PC-3 (cell line): Measurements from ENCODE around the gene LGALS9. TPM values are rescaled to one million over a fixed set of nuclear protein-coding genes. Genes with fewer than 3 reads are reported as not detected.

ENCODE experiments used
- ATAC-seq: fragments of 200-7000 bp; cut with Tn5 transposase; 2 replicates; pipeline ENCODE4 v1.9.1; 2020; ENCODE audit warnings: mild to moderate bottlenecking, moderate library complexity
- BruUV-seq: library from RNA; stranded (reverse); fragments of 400-500 nt; replicated peaks from 2 replicates; lab custom pipeline; 2021; lab: Mats Ljungman, UMichigan
- CTCF ChIA-PET: fragments of 300-600 bp; sonication (Branson Sonifier 250); formaldehyde crosslinking; loops from one replicate; lab custom pipeline; 2022; ENCODE audit warnings: antibody characterized with exemption; lab: Charles Lee
- POLR2A ChIA-PET: fragments of 300-600 bp; sonication (Branson Sonifier 250); formaldehyde crosslinking; loops from one replicate; lab custom pipeline; 2022; ENCODE audit warnings: antibody characterized with exemption; ENCODE audit not compliant: unreplicated experiment; lab: Charles Lee
- DNase-seq: peaks from one replicate; pipeline ENCODE4 v3.0.0-alpha.2; 2015
- H2AFZ ChIP-seq: fragments of 300-600 bp; sonication (generic); 2 replicates; pipeline ENCODE4 v1.6.0; 2016; ENCODE audit warnings: antibody characterized with exemption, low read length
- H3F3A ChIP-seq: fragments of 300-600 bp; sonication (generic); one replicate; pipeline ENCODE4 v1.6.0; 2017; ENCODE audit warnings: antibody characterized with exemption, low read length, control low read depth, mild to moderate bottlenecking; ENCODE audit not compliant: unreplicated experiment
- H3K27ac ChIP-seq: fragments of 300-600 bp; sonication (generic); 2 replicates; pipeline ENCODE4 v1.5.1; 2016; ENCODE audit warnings: mild to moderate bottlenecking, low read length
- H3K27me3 ChIP-seq: fragments of 300-600 bp; sonication (generic); 2 replicates; pipeline ENCODE4 v1.6.1; 2016; ENCODE audit warnings: low read length, mixed read lengths
- H3K36me3 ChIP-seq: fragments of 300-600 bp; sonication (generic); 2 replicates; pipeline ENCODE4 v1.6.1; 2016; ENCODE audit warnings: low read depth, mixed run types, low read length, mixed read lengths
- H3K4me1 ChIP-seq: fragments of 300-600 bp; sonication (generic); 2 replicates; pipeline ENCODE4 v1.5.1; 2016; ENCODE audit warnings: low read length; ENCODE audit not compliant: insufficient read depth
- H3K4me2 ChIP-seq: fragments of 300-600 bp; sonication (generic); 2 replicates; pipeline ENCODE4 v1.6.0; 2016; ENCODE audit warnings: low read length
- H3K4me3 ChIP-seq: fragments of 300-600 bp; sonication (generic); 2 replicates; pipeline ENCODE4 v1.5.1; 2016; ENCODE audit warnings: mild to moderate bottlenecking, low read length, mixed read lengths
- H3K79me2 ChIP-seq: fragments of 300-600 bp; sonication (generic); 2 replicates; pipeline ENCODE4 v1.6.1; 2017; ENCODE audit warnings: low read length, mixed read lengths
- H3K9ac ChIP-seq: fragments of 300-600 bp; sonication (generic); 2 replicates; pipeline ENCODE4 v1.6.0; 2016; ENCODE audit warnings: mild to moderate bottlenecking, low read length
- H3K9me2 ChIP-seq: fragments of 300-600 bp; sonication (generic); replicated peaks from 2 replicates; pipeline ENCODE4 v1.6.1; 2016; ENCODE audit warnings: mixed run types, low read length, mixed read lengths
- H3K9me3 ChIP-seq: fragments of 300-600 bp; sonication (generic); 2 replicates; pipeline ENCODE4 v1.6.1; 2016; ENCODE audit warnings: low read length, mixed read lengths
- H4K20me1 ChIP-seq: fragments of 300-600 bp; sonication (generic); 2 replicates; pipeline ENCODE4 v1.6.1; 2016; ENCODE audit warnings: low read length, mixed read lengths
- CTCF ChIP-seq: fragments of 300-600 bp; sonication (generic); conservative IDR thresholded peaks from 2 replicates; pipeline ENCODE4 v1.5.1; 2017; ENCODE audit warnings: antibody characterized with exemption, low read depth, mild to moderate bottlenecking, low read length
- EZH2 ChIP-seq: fragments of 300-600 bp; sonication (generic); IDR thresholded peaks from one replicate; pipeline ENCODE4 v1.6.1; 2017; ENCODE audit warnings: antibody characterized with exemption, mild to moderate bottlenecking, low read length; ENCODE audit not compliant: unreplicated experiment
- EZH2phosphoT487 ChIP-seq: fragments of 300-600 bp; sonication (generic); IDR thresholded peaks from 2 replicates; pipeline ENCODE4 v1.6.1; 2018; ENCODE audit warnings: mild to moderate bottlenecking, antibody characterized with exemption, low read length, borderline replicate concordance
- intact Hi-C: fragments of 100-400 bp; cut with micrococcal nuclease; formaldehyde crosslinking; loops from 2 replicates; pipeline ENCODE4 v1.9.0; 2023
- total RNA-seq: library from RNA; depleted of rRNA; stranded (reverse); fragments of >200 nt; gene quantifications from 2 replicates; pipeline ENCODE4 v1.2.3, GENCODE V29; 2014

Gene LGALS9
- total RNA-seq, 1 experiment from 2014 or later: 1.1 TPM

DNA sequence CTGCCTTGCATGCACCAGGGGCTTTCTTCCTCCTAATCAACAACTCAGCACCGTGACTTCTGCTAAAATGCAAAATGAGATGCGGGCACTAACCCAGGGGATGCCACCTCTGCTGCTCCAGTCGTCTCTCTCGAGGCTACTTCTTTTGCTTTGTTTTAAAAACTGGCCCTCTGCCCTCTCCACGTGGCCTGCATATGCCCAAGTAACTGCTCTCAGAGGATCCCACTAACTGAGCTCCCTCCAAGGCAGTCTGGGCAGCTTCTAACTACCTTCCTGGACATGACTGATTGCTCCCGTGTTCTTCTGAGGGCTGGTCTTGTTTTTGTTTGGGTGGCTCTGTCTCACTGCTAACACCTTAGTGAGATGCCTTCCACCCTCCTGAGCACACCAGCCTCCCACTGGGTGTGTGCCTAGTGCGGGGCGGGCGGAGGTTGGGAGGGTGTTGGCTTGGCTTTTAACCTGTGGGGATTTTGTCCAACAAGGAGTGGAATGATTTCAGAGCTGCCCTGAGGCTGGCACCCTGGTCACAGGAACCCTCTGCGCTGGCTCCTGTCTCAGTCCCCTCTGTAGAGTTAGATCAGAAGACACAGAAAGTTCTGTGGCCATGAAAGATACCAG, 8.9 kb upstream of the LGALS9 start:
- POLR2A ChIA-PET: no interaction called here

DNA sequence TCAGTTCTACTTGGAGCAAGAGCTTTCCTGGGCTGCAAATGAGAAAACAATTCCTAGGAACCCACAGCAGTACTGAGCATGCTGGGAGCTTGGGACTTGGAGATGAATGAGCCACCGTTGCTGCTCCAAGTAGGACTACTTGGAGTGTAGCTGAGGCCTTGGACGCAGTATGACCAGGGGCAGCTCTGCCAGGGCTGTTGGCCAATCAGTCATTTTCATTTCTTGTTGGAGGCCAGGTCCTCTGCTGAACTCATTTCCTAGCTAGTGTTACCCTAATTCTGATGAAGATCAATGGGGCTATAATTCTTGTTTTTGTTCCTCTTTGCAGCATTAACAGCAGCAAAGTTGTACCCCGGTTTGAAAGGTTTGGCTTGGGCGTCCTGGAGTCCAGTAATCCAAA, 8.0 kb upstream of the LGALS9 start:
- H3K4me2 ChIP-seq: no peak overlapping the region
- H3F3A ChIP-seq: no peaks in the 10 kb centered on the region
- ATAC-seq (no peak), DNase-seq (no peak)
- H3K27ac ChIP-seq: no peak overlapping the region
- CTCF ChIA-PET: no interaction called here
- intact Hi-C loops: no loop called here
- no peaks in the 10 kb centered on the region for H4K20me1 ChIP-seq
- no peak overlapping the region for H2AFZ ChIP-seq
- no peaks in the 10 kb centered on the region for H3K9me2 ChIP-seq
- no TSS peak for BruUV-seq
- POLR2A ChIA-PET: no interaction called here
- H3K36me3 ChIP-seq: no peaks in the 10 kb centered on the region
- no peaks in the 10 kb centered on the region for H3K79me2 ChIP-seq
- no peaks in the 10 kb centered on the region for H3K4me1 ChIP-seq
- TF ChIP-seq EZH2 (no peak), EZH2phosphoT487 (no peak), CTCF (no peak)
- no peaks in the 10 kb centered on the region for H3K9me3 ChIP-seq
- H3K27me3 ChIP-seq: no peaks in the 10 kb centered on the region
- no peak overlapping the region for H3K4me3 ChIP-seq
- no peak overlapping the region for H3K9ac ChIP-seq

More for the DNA sequence above, 8.9 kb upstream of the LGALS9 start:
- Histone ChIP-seq H3K9me2 (no peaks in the 10 kb centered on the region), H3K4me3 (no peak overlapping the region), H4K20me1 (no peaks in the 10 kb centered on the region), H3K36me3 (no peaks in the 10 kb centered on the region), H3K79me2 (no peaks in the 10 kb centered on the region), H3F3A (no peaks in the 10 kb centered on the region), H3K27ac (no peak overlapping the region), H2AFZ (no peak overlapping the region), H3K9me3 (no peaks in the 10 kb centered on the region), H3K27me3 (no peaks in the 10 kb centered on the region), H3K4me1 (no peaks in the 10 kb centered on the region), H3K4me2 (no peak overlapping the region), H3K9ac (no peak overlapping the region)
- intact Hi-C loops: no loop called here
- CTCF ChIA-PET: no interaction called here
- TF ChIP-seq EZH2phosphoT487 (no peak), CTCF (no peak), EZH2 (no peak)
- ATAC-seq: no peak
- DNase-seq: no peak
- BruUV-seq: no TSS peak

DNA sequence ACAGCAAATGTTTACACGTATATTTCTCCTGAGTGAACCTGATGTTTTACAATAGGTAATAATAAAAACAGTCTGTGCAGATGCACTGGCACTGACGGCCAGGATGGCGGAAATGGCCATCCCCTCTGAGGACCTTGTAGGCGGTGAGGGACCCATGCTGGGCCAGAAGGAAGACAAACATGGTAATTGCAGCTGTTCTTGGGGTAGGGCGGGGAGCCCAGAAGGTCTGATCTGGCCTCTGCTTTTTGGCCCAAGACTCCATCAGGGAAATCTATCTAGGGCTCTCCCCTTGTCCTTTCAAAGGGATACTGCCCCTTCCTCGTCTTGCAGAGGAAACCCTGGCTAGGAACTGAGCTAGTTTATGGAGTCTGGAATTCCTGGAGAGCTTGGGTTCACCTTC, 7.4 kb upstream of the LGALS9 start:
- no peak overlapping the region for H2AFZ ChIP-seq
- H3K36me3 ChIP-seq: no peaks in the 10 kb centered on the region
- H3F3A ChIP-seq: no peaks in the 10 kb centered on the region
- H3K9me3 ChIP-seq: no peaks in the 10 kb centered on the region
- no peak overlapping the region for H3K4me3 ChIP-seq
- H3K79me2 ChIP-seq: no peaks in the 10 kb centered on the region
- no peaks in the 10 kb centered on the region for H4K20me1 ChIP-seq
- ChIA-PET CTCF (no interaction called here), POLR2A (no interaction called here)
- no peak overlapping the region for H3K9ac ChIP-seq
- H3K4me2 ChIP-seq: no peak overlapping the region
- TF ChIP-seq EZH2phosphoT487: no peak
- no peak for TF ChIP-seq EZH2
- TF ChIP-seq CTCF: no peak
- intact Hi-C loops: no loop called here
- DNase-seq: no peak
- BruUV-seq: no TSS peak
- no peaks in the 10 kb centered on the region for H3K4me1 ChIP-seq
- no peaks in the 10 kb centered on the region for H3K27me3 ChIP-seq
- no peaks in the 10 kb centered on the region for H3K9me2 ChIP-seq
- no peak for ATAC-seq
- H3K27ac ChIP-seq: no peak overlapping the region
